ENCODE data around the gene ALX3. TPM values are rescaled to one million over a fixed set of nuclear protein-coding genes. Genes with fewer than 3 reads are reported as not detected.

Gene ALX3
- total and polyA plus RNA-seq, 2 of the 8 experiments (the other 6 are each of a cell fraction or from before 2014, with no cell fraction given): 0.20 TPM; not detected in 1

- Histone ChIP-seq H3K79me2 (ENCODE audit: control insufficient read depth in 1 of 2, insufficient read depth in 2 of 2, low read length in 2 of 2) (no peaks in the 10 kb centered on the region), H4K91ac (replicated peaks; ENCODE audit: insufficient read length, low read length) (no peak overlapping the region), H3K9ac (replicated peaks in 1 of 4; ENCODE audit: extremely low read depth in 1 of 4, low read depth in 3 of 4, low read length in 3 of 4) (no peak overlapping the region; a peak in 1 of 7 replicates), H4K5ac (ENCODE audit: insufficient read length, low read depth, low read length) (no peak overlapping the region), H2BK15ac (ENCODE audit: low read length) (no peak overlapping the region; the same call in 1 of the 2 replicates), H2BK20ac (ENCODE audit: low read length) (no peak overlapping the region), H3K27ac (ENCODE audit: low read depth, low read length) (no peak overlapping the region), H3K9me3 (ENCODE audit: insufficient read depth in 2 of 2, low read depth in 1 of 2, low read length in 1 of 2) (no peaks in the 10 kb centered on the region), H4K8ac (ENCODE audit: extremely low read depth, insufficient read depth, low read length) (peak overlapping the region; percentile 82; the same call in 1 of the 2 replicates), H3K4me2 (ENCODE audit: insufficient read depth in 1 of 2, low read depth in 2 of 2, low read length in 2 of 2) (peak overlapping the region; percentile 81 to 87), H3K23me2 (ENCODE audit: low read depth, low read length) (peaks cover 8% of the 10 kb centered on the region; the same call in 1 of the 2 replicates), H2AFZ (ENCODE audit: low read length) (no peak overlapping the region), H3K23ac (ENCODE audit: insufficient read length) (no peak overlapping the region), H3K36me3 (ENCODE audit: control insufficient read depth in 2 of 4, insufficient read depth in 4 of 4, low read length in 3 of 4) (peaks cover 0 to 7% (median 0%) of the 10 kb centered on the region in 4 experiments; a peak in 1 of 8 replicates), H3K4me1 (replicated peaks in 1 of 4; ENCODE audit: control insufficient read depth in 3 of 4, insufficient read depth in 4 of 4, low read length in 3 of 4) (peaks cover 0 to 16% (median 9%) of the 10 kb centered on the region in 4 experiments; a peak in 6 of 7 replicates), H2AK5ac (ENCODE audit: low read depth, low read length) (no peak overlapping the region), H2BK120ac (replicated peaks; ENCODE audit: low read depth, low read length) (no peak overlapping the region), H3K4me3 (ENCODE audit: extremely low read depth in 1 of 4, insufficient read depth in 2 of 4, low read depth in 3 of 4, low read length in 4 of 4) (peak overlapping the region; percentile 21 to 55 (median 34)), H3K18ac (ENCODE audit: extremely low read depth, low read length) (no peak overlapping the region), H3K79me1 (ENCODE audit: low read depth, low read length) (no peaks in the 10 kb centered on the region), H3K14ac (ENCODE audit: insufficient read length) (no peak overlapping the region), H4K20me1 (replicated peaks in 1 of 2; ENCODE audit: control insufficient read depth in 1 of 2, insufficient read depth in 2 of 2, low read length in 2 of 2) (peaks cover 2 to 7% of the 10 kb centered on the region in 2 experiments), H3K27me3 (replicated peaks in 1 of 4; ENCODE audit: control insufficient read depth in 3 of 4, extremely low read depth in 1 of 4, insufficient read depth in 3 of 4, low read length in 3 of 4) (peaks cover 54 to 78% (median 65%) of the 10 kb centered on the region in 4 experiments), H2BK5ac (ENCODE audit: low read depth, low read length) (no peak overlapping the region), H3K56ac (replicated peaks; ENCODE audit: insufficient read length, low read depth, low read length) (no peak overlapping the region), H2BK12ac (ENCODE audit: low read depth, low read length) (no peak overlapping the region), H3K4ac (replicated peaks; ENCODE audit: insufficient read length, low read depth, low read length) (no peak overlapping the region)
- WGBS, 2 experiments (ENCODE audit: extremely low coverage in 1 of 2, insufficient coverage in 1 of 2, insufficient read length in 1 of 2, insufficient replicate concordance in 2 of 2, low coverage in 1 of 2, low lambda C conversion rate in 2 of 2, missing lambda C conversion rate in 1 of 2): 4% methylated on average over 70 of the region's 72 CpGs; no CpG with 5 or more reads in 1 of the 2 experiments
- ChIA-PET POLR2A (ENCODE audit: partially characterized antibody) (interaction anchor here (2.5 kb wide), 1 partner anchor 13 kb away, joined by 11 read pairs; the partner anchor contains the start of gene ALX3), CTCF (ENCODE audit: partially characterized antibody) (interaction anchor here (24.7 to 52.4 kb wide), 2 partner anchors 23 to 30 kb away, joined by 845 to 1450 read pairs; partner anchors contain the start of genes ALX3, STRIP1 and UBL4B)
- DNase-seq (ENCODE audit: low read depth in 1 of 2, low spot score in 2 of 2) (peak in 1 of 2 experiments; percentile 64), FAIRE-seq (no peak)
- TF ChIP-seq TBP (IDR thresholded peaks at IDR 0.05; ENCODE audit: low read depth, low read length) (no peak), HDAC6 (IDR thresholded peaks at IDR 0.05; ENCODE audit: low read depth, low read length) (no peak), JUN (IDR thresholded peaks at IDR 0.05; ENCODE audit: low read depth, low read length) (no peak), KDM4A (IDR thresholded peaks at IDR 0.05; ENCODE audit: low read depth, low read length, severe bottlenecking) (peak; percentile 67), CTBP2 (IDR thresholded peaks at IDR 0.05; ENCODE audit: borderline replicate concordance, insufficient read depth, insufficient read length, low read length) (peak; percentile 51), TEAD4 (IDR thresholded peaks at IDR 0.05; ENCODE audit: low read depth, low read length) (0 out of 2 replicates have a peak, but pooled peaks have one; percentile 33), RNF2 (IDR thresholded peaks at IDR 0.05; ENCODE audit: borderline replicate concordance, low read depth, low read length, missing control alignments, poor library complexity, severe bottlenecking) (peak; percentile 86), TAF7 (optimal IDR thresholded peaks at IDR 0.05; ENCODE audit: borderline replicate concordance, low read depth, low read length) (no peak)
These were observed 14.0 kb upstream of the ALX3 start for GRCh38 chr1:110084227-110085078.

All from H1 (cell line).